HUES6 (cell line): Measurements from ENCODE around the gene TMEM269.

Experiments used
- H3K27ac ChIP-seq: 2 replicates; pipeline ENCODE4 v1.7.0; 2013; ENCODE audit warnings: low read depth, mild to moderate bottlenecking, low read length, inconsistent platforms
- H3K27me3 ChIP-seq: 2 replicates; pipeline ENCODE4 v1.6.1; 2013; ENCODE audit warnings: low read length; ENCODE audit not compliant: control insufficient read depth, insufficient read depth
- H3K36me3 ChIP-seq: 2 replicates; pipeline ENCODE4 v1.6.1; 2013; ENCODE audit warnings: low read length; ENCODE audit not compliant: control insufficient read depth, insufficient read depth
- H3K4me1 ChIP-seq: 2 replicates; pipeline ENCODE4 v1.6.1; 2013; ENCODE audit warnings: low read length; ENCODE audit not compliant: control insufficient read depth, insufficient read depth
- H3K4me3 ChIP-seq: 2 replicates; pipeline ENCODE4 v1.5.1; 2013; ENCODE audit warnings: low read depth, low read length
- H3K9ac ChIP-seq: one replicate; pipeline ENCODE4 v1.6.1; 2013; ENCODE audit warnings: mild to moderate bottlenecking, low read length
- H3K9me3 ChIP-seq: 2 replicates; pipeline ENCODE4 v1.6.1; 2013; ENCODE audit warnings: low read depth, low read length; ENCODE audit not compliant: control insufficient read depth, insufficient read depth

TMEM269 gene

GRCh38 chr1:42762269-42762668, 22.5 kb upstream of the TMEM269 start:
- no peak overlapping the region for H3K9ac ChIP-seq
- no peaks in the 10 kb centered on the region for H3K27me3 ChIP-seq
- no peak overlapping the region for H3K4me3 ChIP-seq
- H3K9me3 ChIP-seq = no peaks in the 10 kb centered on the region
- no peak overlapping the region for H3K27ac ChIP-seq
- H3K4me1 ChIP-seq = peaks cover 5% of the 10 kb centered on the region
- H3K36me3 ChIP-seq = peaks cover 30% of the 10 kb centered on the region

DNA sequence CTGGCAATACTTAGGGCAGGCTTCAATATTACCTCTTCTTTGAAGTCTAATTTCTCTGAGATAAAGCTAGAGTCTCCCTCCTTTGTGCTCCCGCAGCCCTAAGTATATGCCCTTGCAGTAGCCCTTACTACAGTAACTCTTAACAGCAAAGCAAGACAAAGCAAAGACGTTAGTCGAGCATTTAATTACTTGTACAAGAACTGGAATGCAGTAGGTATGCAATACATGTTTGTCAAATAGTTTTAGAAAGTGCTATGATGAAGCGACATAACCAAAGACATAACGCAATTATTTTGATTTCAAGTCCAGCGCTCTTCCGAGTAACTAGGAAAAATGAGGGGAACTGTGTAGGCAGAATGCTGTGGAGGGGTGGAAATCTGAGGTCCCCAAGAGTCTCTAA, 19.5 kb upstream of the TMEM269 start:
- Histone ChIP-seq H3K27ac (no peak overlapping the region), H3K9ac (peak overlapping the region; percentile 80), H3K9me3 (no peaks in the 10 kb centered on the region), H3K27me3 (no peaks in the 10 kb centered on the region), H3K36me3 (peaks cover 9% of the 10 kb centered on the region; the same call in 1 of the 2 replicates), H3K4me1 (peaks cover 9% of the 10 kb centered on the region), H3K4me3 (peak overlapping the region; percentile 80)

- peaks cover 11% of the 10 kb centered on the region; the same call in 1 of the 2 replicates for H3K36me3 ChIP-seq
- H3K9me3 ChIP-seq = no peaks in the 10 kb centered on the region
- no peaks in the 10 kb centered on the region for H3K27me3 ChIP-seq
- H3K4me1 ChIP-seq = peaks cover 9% of the 10 kb centered on the region
- no peak overlapping the region; the same call in 1 of the 2 replicates for H3K27ac ChIP-seq
- H3K9ac ChIP-seq = peak overlapping the region; percentile 80
- peak overlapping the region; percentile 80 for H3K4me3 ChIP-seq
These were observed 18.7 kb upstream of the TMEM269 start for GRCh38 chr1:42765832-42766740.

DNA sequence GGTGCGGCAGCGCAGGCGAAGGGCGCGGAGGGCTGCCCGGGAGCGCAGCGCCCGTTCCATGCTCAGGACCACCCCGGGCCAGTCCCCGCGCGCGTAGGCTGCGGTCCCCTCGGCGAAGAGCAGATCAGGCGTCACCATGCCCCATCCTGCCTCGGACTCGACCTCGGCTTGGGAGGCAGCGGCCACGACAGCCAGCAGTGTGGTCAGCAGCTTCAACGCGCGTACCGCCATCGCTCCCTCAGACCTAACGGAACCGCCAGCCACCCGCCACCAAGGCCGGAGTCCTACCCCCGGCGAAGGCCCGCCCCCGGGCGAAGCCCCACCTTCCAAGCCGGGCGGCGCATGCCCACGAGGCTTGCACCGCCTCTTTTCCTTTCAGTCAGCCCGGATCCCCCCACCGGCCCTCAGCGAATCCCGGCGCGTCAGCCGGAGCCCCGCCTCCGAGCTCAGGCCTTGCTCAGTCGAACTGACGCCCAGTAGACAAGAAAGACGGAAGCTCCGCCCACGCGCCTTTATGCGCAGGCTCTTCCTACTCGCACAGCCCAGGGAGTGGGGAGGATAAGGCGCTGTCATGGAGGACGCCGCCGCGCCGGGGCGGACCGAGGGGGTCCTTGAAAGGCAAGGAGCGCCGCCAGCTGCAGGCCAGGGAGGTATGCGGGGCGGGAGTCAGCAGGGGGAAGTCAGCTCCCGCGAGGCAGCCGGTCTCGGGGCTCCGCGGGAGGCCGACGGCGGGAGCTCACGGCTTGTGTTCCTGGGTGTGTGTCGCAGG, 17.9 kb upstream of the TMEM269 start, which contains the start of the genes C1orf50 and P3H1:
Gene C1orf50 (plus strand): TSS at position 509 of the 769 bp plus-strand sequence. CDS start 63 bp downstream, at position 572.
Gene P3H1 (minus strand): TSS at position 288 of the 769 bp plus-strand sequence. CDS start 57 bp downstream, at position 231.
- peak within 1 kb of the TSS; percentile 80 for H3K4me3 ChIP-seq
- peak within 1 kb of the TSS; percentile 85 for H3K9ac ChIP-seq
- H3K9me3 ChIP-seq = no peaks in the 10 kb centered on the region
- peaks cover 6% of the 10 kb centered on the region; the same call in 1 of the 2 replicates for H3K36me3 ChIP-seq
- H3K27me3 ChIP-seq = no peaks in the 10 kb centered on the region
- H3K4me1 ChIP-seq = peaks cover 9% of the 10 kb centered on the region
- peak within 1 kb of the TSS; percentile 62; the same call in 1 of the 2 replicates for H3K27ac ChIP-seq

DNA sequence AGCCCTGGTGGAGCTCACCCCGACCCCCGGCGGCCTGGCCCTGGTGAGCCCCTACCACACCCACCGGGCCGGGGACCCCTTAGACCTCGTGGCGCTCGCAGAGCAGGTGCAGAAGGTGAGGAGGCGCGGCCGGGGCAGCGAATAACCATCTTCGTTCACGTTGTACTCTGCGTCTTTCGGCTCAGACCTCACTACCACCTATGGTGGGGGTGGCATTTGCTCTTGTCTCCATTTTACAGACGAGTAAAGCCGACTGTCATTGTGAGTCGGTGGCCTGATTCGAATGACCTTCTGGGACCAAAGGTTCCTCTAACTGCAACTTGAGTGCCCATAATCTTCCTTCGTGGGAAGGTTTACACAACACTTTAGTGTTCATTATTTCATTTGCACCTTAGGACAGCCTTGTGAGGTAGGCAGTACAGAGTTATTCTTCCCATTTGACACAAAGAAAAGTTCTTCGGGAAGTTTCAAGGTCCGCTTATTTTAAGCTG, 17.2 kb upstream of the TMEM269 start:
- Histone ChIP-seq H3K27ac (peak overlapping the region; percentile 62; the same call in 1 of the 2 replicates), H3K27me3 (no peaks in the 10 kb centered on the region), H3K9me3 (no peaks in the 10 kb centered on the region), H3K36me3 (0 out of 2 replicates have a peak, but pooled peaks cover 5% of the 10 kb centered on the region), H3K4me1 (peaks cover 9% of the 10 kb centered on the region), H3K9ac (peak overlapping the region; percentile 85), H3K4me3 (peak overlapping the region; percentile 80)

GRCh38 chr1:42768172-42768571, 16.6 kb upstream of the TMEM269 start:
- Histone ChIP-seq H3K4me1 (peaks cover 9% of the 10 kb centered on the region), H3K9me3 (no peaks in the 10 kb centered on the region), H3K36me3 (0 out of 2 replicates have a peak, but pooled peaks cover 6% of the 10 kb centered on the region), H3K27me3 (no peaks in the 10 kb centered on the region), H3K4me3 (peak overlapping the region; percentile 80), H3K27ac (no peak overlapping the region), H3K9ac (peak overlapping the region; percentile 85)

GRCh38 chr1:42769811-42770210, 15.0 kb upstream of the TMEM269 start:
- Histone ChIP-seq H3K36me3 (peaks cover 19% of the 10 kb centered on the region), H3K4me3 (no peak overlapping the region), H3K27me3 (no peaks in the 10 kb centered on the region), H3K4me1 (peaks cover 4% of the 10 kb centered on the region; the same call in 1 of the 2 replicates), H3K9ac (no peak overlapping the region), H3K9me3 (no peaks in the 10 kb centered on the region), H3K27ac (no peak overlapping the region)

- Histone ChIP-seq H3K9ac (no peak overlapping the region), H3K4me1 (no peaks in the 10 kb centered on the region), H3K36me3 (peaks cover 51% of the 10 kb centered on the region), H3K9me3 (no peaks in the 10 kb centered on the region), H3K27me3 (no peaks in the 10 kb centered on the region), H3K4me3 (no peak overlapping the region), H3K27ac (no peak overlapping the region)
These were observed 11.4 kb upstream of the TMEM269 start for GRCh38 chr1:42773420-42773819.

- no peaks in the 10 kb centered on the region for H3K4me1 ChIP-seq
- H3K27me3 ChIP-seq = no peaks in the 10 kb centered on the region
- H3K9ac ChIP-seq = no peak overlapping the region
- no peak overlapping the region for H3K27ac ChIP-seq
- H3K4me3 ChIP-seq = no peak overlapping the region
- peaks cover 65% of the 10 kb centered on the region for H3K36me3 ChIP-seq
- no peaks in the 10 kb centered on the region for H3K9me3 ChIP-seq
These were observed 9.8 kb upstream of the TMEM269 start for GRCh38 chr1:42774928-42775526.

DNA sequence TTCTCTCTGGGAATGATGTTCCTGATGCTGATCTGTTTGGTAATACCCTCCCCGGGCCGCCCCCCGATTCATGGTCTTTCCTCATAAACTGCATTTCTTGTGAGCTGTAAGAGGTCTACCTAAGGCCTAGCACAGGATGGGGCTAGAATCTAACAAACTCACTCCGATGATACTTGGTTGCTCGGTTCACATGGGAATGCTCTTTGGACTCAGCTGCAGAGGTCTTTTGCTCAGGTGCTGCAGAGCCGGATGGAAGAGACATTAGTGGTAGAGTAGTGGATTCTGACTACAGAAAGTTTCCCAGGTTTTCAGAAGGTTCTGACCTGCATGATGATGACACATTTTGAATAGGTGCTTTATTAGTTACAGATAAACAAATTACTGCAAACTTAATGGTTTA, 8.3 kb upstream of the TMEM269 start:
- no peaks in the 10 kb centered on the region for H3K27me3 ChIP-seq
- H3K27ac ChIP-seq = no peak overlapping the region
- no peaks in the 10 kb centered on the region for H3K9me3 ChIP-seq
- no peaks in the 10 kb centered on the region for H3K4me1 ChIP-seq
- no peak overlapping the region for H3K9ac ChIP-seq
- H3K4me3 ChIP-seq = no peak overlapping the region
- H3K36me3 ChIP-seq = peaks cover 76% of the 10 kb centered on the region
